Stimulated activated naive CD8-positive, alpha-beta T cell treated with anti-CD3 and anti-CD28 coated beads, Interleukin-15, amount 100 ng/mL, for 72 hours (primary cell): ENCODE results near the gene LUC7L3.
"Not testable (repeated sequence)": the region's sequence is repeated elsewhere in the genome, so short reads cannot be mapped to it uniquely, and the experiment has no call there.

Experiments
- ATAC-seq: fragments of 150-1000 bp; cut with Tn5 transposase; 2 replicates; pipeline ENCODE4 v1.10.0; 2021; ENCODE audit warnings: mild to moderate bottlenecking, moderate library complexity
- DNase-seq, 2 donors: peaks; one replicate each; pipeline ENCODE4 v3.0.0; 2021 to 2022
- H3K27ac Mint-ChIP-seq, 2 donors: one replicate each; pipeline ENCODE4 v1.8.0; 2022; ENCODE audit warnings: mild to moderate bottlenecking in 2 of 2, mixed read lengths in 2 of 2, moderate library complexity in 2 of 2
- H3K27me3 Mint-ChIP-seq: one replicate; pipeline ENCODE4 v1.8.0; 2022; ENCODE audit warnings: mixed read lengths
- H3K4me1 Mint-ChIP-seq: one replicate; pipeline ENCODE4 v1.8.0; 2022; ENCODE audit warnings: mild to moderate bottlenecking, mixed read lengths
- H3K4me3 Mint-ChIP-seq, 2 donors: one replicate each; pipeline ENCODE4 v1.8.0; 2022; ENCODE audit warnings: mild to moderate bottlenecking in 2 of 2, mixed read lengths in 2 of 2, moderate library complexity in 1 of 2
- H3K9me3 Mint-ChIP-seq, 2 donors: one replicate each; pipeline ENCODE4 v1.8.0; 2022; ENCODE audit warnings: mixed read lengths in 2 of 2

Gene LUC7L3

GRCh38 chr17:50692448-50693035 is 26.9 kb upstream of the LUC7L3 start:
- H3K27ac Mint-ChIP-seq: peak overlapping the region in 1 of 2 donors; percentile 28
- DNase-seq (no peak), ATAC-seq (no peak)
- H3K9me3 Mint-ChIP-seq: no peaks in the 10 kb centered on the region
- no peaks in the 10 kb centered on the region for H3K27me3 Mint-ChIP-seq
- H3K4me3 Mint-ChIP-seq: no peak overlapping the region
- H3K4me1 Mint-ChIP-seq: peaks cover 7% of the 10 kb centered on the region

GRCh38 chr17:50693036-50693682 is 26.2 kb upstream of the LUC7L3 start:
- no peak for ATAC-seq
- DNase-seq: no peak
- no peak overlapping the region for H3K27ac Mint-ChIP-seq
- no peaks in the 10 kb centered on the region for H3K27me3 Mint-ChIP-seq
- no peaks in the 10 kb centered on the region for H3K9me3 Mint-ChIP-seq
- no peak overlapping the region for H3K4me3 Mint-ChIP-seq
- H3K4me1 Mint-ChIP-seq: peaks cover 11% of the 10 kb centered on the region

- no peak overlapping the region for H3K27ac Mint-ChIP-seq
- ATAC-seq: no peak
- no peak for DNase-seq
- H3K9me3 Mint-ChIP-seq: no peaks in the 10 kb centered on the region
- H3K4me3 Mint-ChIP-seq: no peak overlapping the region
- peaks cover 22% of the 10 kb centered on the region for H3K4me1 Mint-ChIP-seq
- no peaks in the 10 kb centered on the region for H3K27me3 Mint-ChIP-seq
Measured at GRCh38 chr17:50696365-50696879, 23.0 kb upstream of the LUC7L3 start.

- no peak for DNase-seq
- no peak for ATAC-seq
- peak overlapping the region in 1 of 2 donors; percentile 77 for H3K27ac Mint-ChIP-seq
- no peaks in the 10 kb centered on the region for H3K9me3 Mint-ChIP-seq
- no peak overlapping the region for H3K4me3 Mint-ChIP-seq
- H3K4me1 Mint-ChIP-seq: peaks cover 28% of the 10 kb centered on the region
- H3K27me3 Mint-ChIP-seq: no peaks in the 10 kb centered on the region
Measured at GRCh38 chr17:50697062-50697461, 22.3 kb upstream of the LUC7L3 start.

GRCh38 chr17:50697663-50698272 is 21.6 kb upstream of the LUC7L3 start:
- DNase-seq: no peak
- Mint-ChIP-seq H3K27me3 (no peaks in the 10 kb centered on the region), H3K4me3 (no peak overlapping the region), H3K27ac (peak overlapping the region; percentile 24 to 77), H3K4me1 (peaks cover 35% of the 10 kb centered on the region), H3K9me3 (no peaks in the 10 kb centered on the region)
- no peak for ATAC-seq

GRCh38 chr17:50699410-50699809 is 20.0 kb upstream of the LUC7L3 start:
- no peak overlapping the region for H3K4me3 Mint-ChIP-seq
- DNase-seq (no peak), ATAC-seq (no peak)
- H3K27ac Mint-ChIP-seq: no peak overlapping the region
- no peaks in the 10 kb centered on the region for H3K27me3 Mint-ChIP-seq
- no peaks in the 10 kb centered on the region for H3K9me3 Mint-ChIP-seq
- peaks cover 49% of the 10 kb centered on the region for H3K4me1 Mint-ChIP-seq

GRCh38 chr17:50703162-50703561 is 16.2 kb upstream of the LUC7L3 start:
- no peak overlapping the region for H3K4me3 Mint-ChIP-seq
- no peaks in the 10 kb centered on the region for H3K27me3 Mint-ChIP-seq
- no peak overlapping the region for H3K27ac Mint-ChIP-seq
- no peaks in the 10 kb centered on the region for H3K9me3 Mint-ChIP-seq
- peaks cover 58% of the 10 kb centered on the region for H3K4me1 Mint-ChIP-seq
- ATAC-seq (no peak), DNase-seq (no peak)

- Mint-ChIP-seq H3K9me3 (no peaks in the 10 kb centered on the region), H3K27ac (peak within 1 kb of the TSS; percentile 98 to 99), H3K4me1 (peaks cover 49% of the 10 kb centered on the region), H3K4me3 (peak within 1 kb of the TSS; percentile 90 to 95), H3K27me3 (no peaks in the 10 kb centered on the region)
- peak; percentile 93 for ATAC-seq
- DNase-seq: peak; percentile 95
Measured at GRCh38 chr17:50707289-50708049, 11.9 kb upstream of the LUC7L3 start, which contains the start of gene ANKRD40. Gene ANKRD40, minus strand, starts transcription at chr17:50707914. Its CDS starts 260 bp downstream, at chr17:50707654.

GRCh38 chr17:50708050-50709000 is 11.1 kb upstream of the LUC7L3 start:
- Mint-ChIP-seq H3K4me3 (peak overlapping the region; percentile 90 to 95), H3K27ac (peak overlapping the region; percentile 97), H3K9me3 (no peaks in the 10 kb centered on the region), H3K4me1 (peaks cover 40% of the 10 kb centered on the region), H3K27me3 (no peaks in the 10 kb centered on the region)
- DNase-seq: no peak
- no peak for ATAC-seq

- not testable (repeated sequence) for DNase-seq, H3K27me3 Mint-ChIP-seq, H3K9me3 Mint-ChIP-seq, ATAC-seq
- Mint-ChIP-seq H3K27ac (peak overlapping the region; percentile 97), H3K4me1 (peaks cover 33% of the 10 kb centered on the region), H3K4me3 (peak overlapping the region; percentile 90 to 95)
Measured at GRCh38 chr17:50709053-50709452, 10.3 kb upstream of the LUC7L3 start.

GRCh38 chr17:50710025-50710424 is 9.4 kb upstream of the LUC7L3 start:
- peak overlapping the region in 1 of 2 donors; percentile 47 for H3K27ac Mint-ChIP-seq
- H3K9me3 Mint-ChIP-seq: no peaks in the 10 kb centered on the region
- DNase-seq (no peak), ATAC-seq (no peak)
- peak overlapping the region in 1 of 2 donors; percentile 12 for H3K4me3 Mint-ChIP-seq
- peaks cover 28% of the 10 kb centered on the region for H3K4me1 Mint-ChIP-seq
- no peaks in the 10 kb centered on the region for H3K27me3 Mint-ChIP-seq

- DNase-seq: no peak
- no peaks in the 10 kb centered on the region for H3K9me3 Mint-ChIP-seq
- H3K4me1 Mint-ChIP-seq: peaks cover 22% of the 10 kb centered on the region
- no peaks in the 10 kb centered on the region for H3K27me3 Mint-ChIP-seq
- no peak for ATAC-seq
- no peak overlapping the region for H3K4me3 Mint-ChIP-seq
- H3K27ac Mint-ChIP-seq: no peak overlapping the region
Measured at GRCh38 chr17:50710650-50711049, 8.8 kb upstream of the LUC7L3 start.

- no peaks in the 10 kb centered on the region for H3K9me3 Mint-ChIP-seq
- DNase-seq (no peak), ATAC-seq (no peak)
- no peak overlapping the region for H3K4me3 Mint-ChIP-seq
- H3K4me1 Mint-ChIP-seq: peaks cover 13% of the 10 kb centered on the region
- no peak overlapping the region for H3K27ac Mint-ChIP-seq
- no peaks in the 10 kb centered on the region for H3K27me3 Mint-ChIP-seq
Measured at GRCh38 chr17:50712641-50713040, 6.8 kb upstream of the LUC7L3 start.

- H3K27ac Mint-ChIP-seq: no peak overlapping the region
- ATAC-seq (no peak), DNase-seq (no peak)
- H3K4me3 Mint-ChIP-seq: no peak overlapping the region
- H3K9me3 Mint-ChIP-seq: no peaks in the 10 kb centered on the region
- no peaks in the 10 kb centered on the region for H3K27me3 Mint-ChIP-seq
- H3K4me1 Mint-ChIP-seq: peaks cover 10% of the 10 kb centered on the region
Measured at GRCh38 chr17:50715471-50715870, 3.9 kb upstream of the LUC7L3 start.
